Neural cell (in vitro differentiated cells): Measurements from ENCODE around the gene SPTLC2.

Source experiments
- EZH2 ChIP-seq: fragments of 200-600, 300-800 bp; shearing (Covaris generic), sonication (generic); IDR thresholded peaks from 2 replicates; pipeline ENCODE4 v1.6.1; 2014; ENCODE audit warnings: antibody characterized with exemption, low read length, borderline replicate concordance, mild to moderate bottlenecking; ENCODE audit not compliant: insufficient read depth, poor library complexity, severe bottlenecking
- MXI1 ChIP-seq: fragments of 450-650 bp; conservative IDR thresholded peaks from 2 replicates; pipeline ENCODE4 v1.6.1; 2014; ENCODE audit warnings: antibody characterized with exemption, mild to moderate bottlenecking; ENCODE audit not compliant: poor library complexity, severe bottlenecking
- POLR2AphosphoS5 ChIP-seq: IDR thresholded peaks from 2 replicates; pipeline ENCODE4 v1.6.1; 2012
- SMC3 ChIP-seq: fragments of 450-650 bp; conservative IDR thresholded peaks from 2 replicates; pipeline ENCODE4 v1.6.1; 2014; ENCODE audit warnings: antibody characterized with exemption, mild to moderate bottlenecking, moderate library complexity; ENCODE audit not compliant: poor library complexity
- TAF1 ChIP-seq: IDR thresholded peaks from 2 replicates; pipeline ENCODE4 v1.6.1; 2012; ENCODE audit warnings: low read depth
- TF ChIP-seq, protein P1 (sequence below): fragments of 450-650 bp; IDR thresholded peaks from 2 replicates; pipeline ENCODE4 v1.5.1; 2014; ENCODE audit warnings: antibody characterized with exemption, mild to moderate bottlenecking, moderate library complexity; ENCODE audit not compliant: poor library complexity, severe bottlenecking
- TF ChIP-seq, protein P2 (sequence below): IDR thresholded peaks from 2 replicates; pipeline ENCODE4 v1.6.1; 2012; ENCODE audit warnings: borderline replicate concordance

DNA sequence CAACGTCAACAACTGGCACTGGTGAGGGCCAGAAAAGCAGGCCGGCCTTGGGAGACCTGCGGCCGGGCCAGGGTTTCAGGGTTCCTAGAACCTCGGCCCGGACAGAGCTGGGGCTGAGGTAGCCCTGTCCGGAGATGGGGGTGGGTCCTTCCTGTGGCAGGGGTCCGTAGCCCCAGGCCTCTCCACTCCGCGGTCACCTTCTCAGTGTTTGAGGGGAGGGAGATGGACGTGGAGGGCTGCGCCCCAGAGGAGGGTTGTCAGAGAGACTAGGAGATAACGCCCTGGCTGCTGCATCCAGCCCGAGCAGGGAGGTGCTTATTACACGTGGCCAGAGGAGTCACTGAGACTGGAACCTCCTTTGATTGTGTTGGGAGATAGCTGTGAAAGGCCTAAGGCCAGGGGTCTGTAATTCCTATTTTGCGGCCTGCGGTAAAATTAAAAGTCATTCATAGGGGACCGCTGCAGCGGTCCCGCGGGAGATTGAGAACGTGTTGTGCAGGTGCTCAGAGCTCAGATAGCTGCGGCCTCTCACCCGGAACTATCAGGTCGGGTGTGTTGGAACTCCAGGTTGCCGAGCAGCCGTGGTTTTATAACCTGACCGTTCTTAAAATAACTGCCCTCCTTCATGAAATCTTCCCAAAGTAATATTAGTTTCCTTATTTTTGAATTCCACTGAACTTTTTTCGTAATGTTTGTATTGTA is 158.0 kb downstream of the SPTLC2 start:
- TF ChIP-seq, protein P1, sequence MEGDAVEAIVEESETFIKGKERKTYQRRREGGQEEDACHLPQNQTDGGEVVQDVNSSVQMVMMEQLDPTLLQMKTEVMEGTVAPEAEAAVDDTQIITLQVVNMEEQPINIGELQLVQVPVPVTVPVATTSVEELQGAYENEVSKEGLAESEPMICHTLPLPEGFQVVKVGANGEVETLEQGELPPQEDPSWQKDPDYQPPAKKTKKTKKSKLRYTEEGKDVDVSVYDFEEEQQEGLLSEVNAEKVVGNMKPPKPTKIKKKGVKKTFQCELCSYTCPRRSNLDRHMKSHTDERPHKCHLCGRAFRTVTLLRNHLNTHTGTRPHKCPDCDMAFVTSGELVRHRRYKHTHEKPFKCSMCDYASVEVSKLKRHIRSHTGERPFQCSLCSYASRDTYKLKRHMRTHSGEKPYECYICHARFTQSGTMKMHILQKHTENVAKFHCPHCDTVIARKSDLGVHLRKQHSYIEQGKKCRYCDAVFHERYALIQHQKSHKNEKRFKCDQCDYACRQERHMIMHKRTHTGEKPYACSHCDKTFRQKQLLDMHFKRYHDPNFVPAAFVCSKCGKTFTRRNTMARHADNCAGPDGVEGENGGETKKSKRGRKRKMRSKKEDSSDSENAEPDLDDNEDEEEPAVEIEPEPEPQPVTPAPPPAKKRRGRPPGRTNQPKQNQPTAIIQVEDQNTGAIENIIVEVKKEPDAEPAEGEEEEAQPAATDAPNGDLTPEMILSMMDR: no peak
- TF ChIP-seq POLR2AphosphoS5: no peak
- TF ChIP-seq SMC3: no peak
- no peak for TF ChIP-seq EZH2
- peak; percentile 45 for TF ChIP-seq MXI1
- TF ChIP-seq, protein P2, sequence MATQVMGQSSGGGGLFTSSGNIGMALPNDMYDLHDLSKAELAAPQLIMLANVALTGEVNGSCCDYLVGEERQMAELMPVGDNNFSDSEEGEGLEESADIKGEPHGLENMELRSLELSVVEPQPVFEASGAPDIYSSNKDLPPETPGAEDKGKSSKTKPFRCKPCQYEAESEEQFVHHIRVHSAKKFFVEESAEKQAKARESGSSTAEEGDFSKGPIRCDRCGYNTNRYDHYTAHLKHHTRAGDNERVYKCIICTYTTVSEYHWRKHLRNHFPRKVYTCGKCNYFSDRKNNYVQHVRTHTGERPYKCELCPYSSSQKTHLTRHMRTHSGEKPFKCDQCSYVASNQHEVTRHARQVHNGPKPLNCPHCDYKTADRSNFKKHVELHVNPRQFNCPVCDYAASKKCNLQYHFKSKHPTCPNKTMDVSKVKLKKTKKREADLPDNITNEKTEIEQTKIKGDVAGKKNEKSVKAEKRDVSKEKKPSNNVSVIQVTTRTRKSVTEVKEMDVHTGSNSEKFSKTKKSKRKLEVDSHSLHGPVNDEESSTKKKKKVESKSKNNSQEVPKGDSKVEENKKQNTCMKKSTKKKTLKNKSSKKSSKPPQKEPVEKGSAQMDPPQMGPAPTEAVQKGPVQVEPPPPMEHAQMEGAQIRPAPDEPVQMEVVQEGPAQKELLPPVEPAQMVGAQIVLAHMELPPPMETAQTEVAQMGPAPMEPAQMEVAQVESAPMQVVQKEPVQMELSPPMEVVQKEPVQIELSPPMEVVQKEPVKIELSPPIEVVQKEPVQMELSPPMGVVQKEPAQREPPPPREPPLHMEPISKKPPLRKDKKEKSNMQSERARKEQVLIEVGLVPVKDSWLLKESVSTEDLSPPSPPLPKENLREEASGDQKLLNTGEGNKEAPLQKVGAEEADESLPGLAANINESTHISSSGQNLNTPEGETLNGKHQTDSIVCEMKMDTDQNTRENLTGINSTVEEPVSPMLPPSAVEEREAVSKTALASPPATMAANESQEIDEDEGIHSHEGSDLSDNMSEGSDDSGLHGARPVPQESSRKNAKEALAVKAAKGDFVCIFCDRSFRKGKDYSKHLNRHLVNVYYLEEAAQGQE: peak; percentile 14
- no peak for TF ChIP-seq TAF1
